ENCODE measurements around the gene PLA2G4D.

PLA2G4D gene

DNA sequence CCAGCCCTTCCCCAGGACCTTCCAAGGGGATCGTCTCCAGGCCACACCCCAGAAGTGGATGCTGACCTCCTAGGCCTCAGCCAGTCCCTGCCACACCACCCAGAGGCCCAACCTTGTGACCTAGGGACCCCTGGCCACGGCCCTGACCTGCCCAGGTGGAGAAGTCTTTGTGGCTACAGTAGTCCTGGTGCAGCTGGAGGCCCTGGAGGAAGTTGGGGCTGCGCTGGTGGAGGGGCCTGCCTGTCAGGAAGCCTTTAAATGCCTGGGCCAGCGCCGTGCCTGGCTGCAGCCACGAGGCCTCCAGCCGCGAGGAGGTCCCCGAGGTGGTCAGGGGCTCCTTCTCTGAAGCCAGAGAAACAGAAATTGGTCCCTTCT, 23.4 kb downstream of the PLA2G4D start:
- FAIRE-seq: no peak

DNA sequence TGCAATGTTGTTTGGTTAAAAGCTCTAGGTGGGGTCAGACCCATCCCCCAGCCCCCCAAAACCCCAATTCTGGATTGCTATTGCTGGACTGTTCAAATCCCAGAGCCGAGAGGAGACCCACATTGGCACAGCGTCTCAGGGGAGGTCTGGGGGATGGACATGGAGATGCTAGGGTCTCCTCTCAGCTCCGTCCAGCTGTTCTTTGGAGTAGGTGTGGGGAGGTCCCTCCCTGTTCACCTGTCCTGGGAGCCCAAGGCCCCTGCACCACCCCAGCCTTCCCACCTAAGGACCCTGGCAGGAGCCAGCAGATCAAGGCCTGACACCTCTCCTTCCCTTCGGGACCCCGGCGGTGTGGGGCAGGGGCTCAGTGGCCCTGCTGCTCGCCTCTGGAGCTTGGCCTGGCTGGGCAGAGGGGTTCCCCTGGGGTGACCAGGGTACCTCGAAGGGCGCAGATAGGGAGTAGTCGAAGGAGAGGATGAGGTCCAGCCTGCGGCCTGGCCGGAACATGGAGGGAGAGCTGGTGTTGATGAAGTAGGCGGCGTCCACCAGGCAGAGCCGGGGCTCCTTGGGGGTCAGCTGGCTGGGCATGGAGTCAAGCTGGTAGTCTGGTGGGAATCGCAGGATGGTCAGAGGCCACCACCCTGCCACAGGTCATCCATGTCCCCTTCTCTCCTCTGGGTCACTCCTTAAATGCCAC, 23.9 kb downstream of the PLA2G4D start:
- no peak for FAIRE-seq

GRCh38 chr15:42069496-42070278, 24.7 kb downstream of the PLA2G4D start:
- no peak for FAIRE-seq

DNA sequence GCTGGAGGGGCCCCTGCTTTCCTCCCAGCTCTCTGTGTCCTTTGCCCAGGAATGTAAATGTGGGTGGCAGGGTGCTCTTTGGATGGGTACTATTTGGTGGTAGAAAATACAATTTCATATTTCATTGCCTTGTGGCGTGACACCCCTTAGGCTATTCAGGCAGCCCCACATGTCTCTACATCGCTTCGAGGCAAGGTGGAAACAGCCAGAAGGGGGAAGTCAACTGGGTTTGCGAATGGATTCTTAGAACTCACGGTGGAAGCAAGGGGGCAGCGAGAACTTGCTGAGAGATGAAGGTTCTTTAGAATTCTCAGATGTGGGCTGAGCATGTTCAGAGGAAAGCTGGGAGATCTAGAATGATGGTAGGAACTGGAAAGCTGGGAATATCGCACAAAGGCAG, 25.3 kb downstream of the PLA2G4D start:
- no peak for FAIRE-seq

DNA sequence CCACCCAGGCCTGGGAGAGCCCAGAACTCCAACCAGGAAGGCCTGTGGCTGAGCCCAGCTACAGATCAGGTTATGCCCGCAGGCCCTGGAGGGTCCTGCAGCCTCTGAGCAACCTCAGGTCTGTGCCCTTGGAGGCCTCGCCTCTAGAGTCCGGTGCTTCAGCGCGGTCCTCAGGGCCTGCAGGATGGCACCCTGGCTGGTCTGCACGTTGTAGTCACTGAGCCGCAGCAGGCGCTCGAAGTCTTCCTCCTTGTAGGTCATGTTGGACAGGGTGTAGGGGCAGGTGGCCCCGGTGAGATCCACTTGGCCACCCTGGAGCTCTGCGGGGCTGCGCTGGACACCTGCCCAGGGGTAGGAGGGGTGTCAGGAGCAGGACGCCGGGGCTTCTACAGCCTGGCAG, 25.8 kb downstream of the PLA2G4D start:
- no peak for FAIRE-seq

- FAIRE-seq: no peak
Measured at GRCh38 chr15:42066764-42067415, 27.5 kb downstream of the PLA2G4D start.

DNA sequence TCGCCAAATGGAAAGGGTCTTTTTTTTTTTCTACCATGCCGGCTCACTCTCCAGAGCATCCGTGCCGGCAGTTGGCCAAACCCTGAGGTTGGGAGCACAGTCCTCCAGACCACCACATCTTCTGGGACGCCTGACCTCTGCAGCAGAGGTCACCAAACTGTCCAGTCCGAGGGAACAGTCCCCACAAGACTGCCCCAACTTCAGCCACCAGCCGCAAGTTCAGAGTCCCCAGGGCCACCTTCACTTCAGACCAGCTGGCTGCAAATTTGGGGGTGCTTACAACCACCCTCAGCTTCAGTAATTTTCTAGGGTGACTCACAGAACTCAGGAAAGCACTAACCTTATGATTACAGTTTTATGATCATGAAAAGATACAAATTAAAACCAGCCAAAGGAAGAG, 28.9 kb downstream of the PLA2G4D start:
- FAIRE-seq: no peak

- FAIRE-seq: no peak
Measured at GRCh38 chr15:42065033-42065432, 29.3 kb downstream of the PLA2G4D start.

DNA sequence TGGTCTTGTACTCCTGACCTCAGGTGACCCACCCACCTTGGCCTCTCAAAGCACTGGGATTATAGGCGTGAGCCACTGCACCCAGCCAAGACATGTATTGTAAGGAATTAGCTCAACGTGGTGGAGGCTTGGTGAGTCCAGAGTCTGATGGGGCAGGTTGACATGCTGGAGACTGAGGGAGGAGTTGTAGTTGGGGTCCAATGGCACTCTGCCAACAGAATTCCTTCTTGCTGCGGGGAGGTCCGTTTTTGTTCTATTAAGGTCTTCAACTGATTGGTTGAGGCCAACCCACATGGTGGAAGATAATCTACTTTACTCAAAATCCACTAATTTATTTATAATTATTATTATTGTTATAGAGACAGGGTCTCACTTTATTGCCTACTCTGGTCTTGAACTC, 30.1 kb downstream of the PLA2G4D start:
- FAIRE-seq: no peak

DNA sequence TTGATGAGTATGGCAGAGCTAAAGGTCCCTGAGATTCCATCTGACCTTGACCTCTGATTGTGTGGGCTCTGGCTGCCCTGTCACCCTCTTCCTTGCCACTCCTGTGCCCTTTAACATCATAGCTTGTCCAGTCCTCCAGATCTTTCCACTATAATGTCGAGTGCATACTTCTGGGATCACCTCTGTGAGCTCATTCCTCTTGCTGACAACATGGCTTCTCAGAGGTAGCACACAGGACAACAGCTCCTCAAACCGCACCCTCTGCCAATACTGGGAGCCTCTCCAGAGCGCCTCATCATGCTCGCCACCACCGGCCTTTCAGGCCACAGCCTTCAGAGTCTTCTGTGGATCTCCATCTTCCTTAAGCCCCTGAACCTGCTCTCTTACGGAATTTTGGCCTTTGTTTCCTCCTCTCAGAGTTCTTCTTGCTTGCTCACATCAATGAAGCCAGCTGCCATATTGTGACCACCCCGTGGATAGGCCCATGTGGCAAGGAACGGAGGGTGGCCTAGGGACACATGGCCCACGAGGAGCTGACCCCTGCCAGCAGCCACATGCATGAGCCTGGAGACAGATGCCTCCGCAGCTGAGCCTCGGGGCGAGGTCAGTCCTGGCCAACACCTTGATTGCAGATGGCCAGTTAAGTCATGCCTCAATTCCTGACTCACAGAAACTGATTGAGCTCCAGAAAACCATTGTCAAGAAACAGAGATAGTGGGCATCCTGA, 31.1 kb downstream of the PLA2G4D start:
- no peak for FAIRE-seq

GRCh38 chr15:42062284-42062806, 32.0 kb downstream of the PLA2G4D start:
- FAIRE-seq: no peak

GRCh38 chr15:42060797-42061196, 33.6 kb downstream of the PLA2G4D start:
- no peak for FAIRE-seq

DNA sequence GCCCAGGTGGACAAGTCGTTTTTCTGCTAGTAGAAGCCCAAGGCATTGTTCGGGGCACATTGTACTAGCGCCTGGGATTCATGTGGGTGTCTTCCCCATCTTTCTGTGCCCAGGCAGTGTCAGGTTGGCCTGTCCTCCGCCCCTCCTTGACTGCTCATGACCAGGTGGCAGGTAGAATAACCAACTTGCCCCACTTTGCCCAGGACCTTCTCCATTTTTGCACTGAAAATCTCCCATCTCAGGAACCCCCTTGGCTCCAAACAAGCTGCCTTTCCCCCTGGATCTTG, 33.9 kb downstream of the PLA2G4D start:
- no peak for FAIRE-seq

DNA sequence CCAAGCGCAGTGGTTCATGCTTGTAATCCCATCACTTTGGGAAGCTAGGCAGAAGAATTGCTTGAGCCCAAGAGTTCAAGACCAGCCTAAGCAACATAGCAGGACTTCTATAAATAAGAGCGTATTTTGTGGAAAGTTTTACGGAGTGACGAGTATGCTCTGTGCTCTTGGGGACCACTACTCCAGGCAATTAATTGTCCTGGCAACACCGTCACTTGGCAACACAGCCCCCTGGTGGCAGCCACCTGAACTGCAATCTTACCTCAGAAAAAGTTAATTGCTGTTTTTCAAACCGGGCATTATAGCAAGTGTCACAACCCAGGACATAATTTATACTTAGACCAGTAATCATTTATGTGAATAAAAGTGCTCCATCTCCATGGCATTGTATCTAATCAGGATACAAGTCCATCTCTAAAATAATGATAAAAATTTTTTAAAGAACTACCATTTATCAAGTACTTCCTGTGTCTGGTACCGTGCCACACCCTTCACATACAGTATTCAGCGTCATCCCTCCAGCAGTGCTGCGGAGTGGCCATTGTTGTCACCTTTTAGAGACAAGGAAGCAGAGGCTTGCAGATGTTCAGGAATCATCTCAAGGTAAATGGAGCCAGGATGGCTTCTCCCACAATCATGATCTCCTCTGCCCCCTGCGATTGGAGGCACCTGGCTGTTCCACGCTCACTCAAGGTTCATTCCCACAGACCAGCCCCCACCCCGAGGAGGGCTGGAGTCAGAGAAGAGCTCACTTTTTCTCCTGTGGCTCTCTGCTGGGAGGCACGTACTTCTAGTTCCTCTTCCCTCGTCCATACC, 34.5 kb downstream of the PLA2G4D start:
- FAIRE-seq: no peak

DNA sequence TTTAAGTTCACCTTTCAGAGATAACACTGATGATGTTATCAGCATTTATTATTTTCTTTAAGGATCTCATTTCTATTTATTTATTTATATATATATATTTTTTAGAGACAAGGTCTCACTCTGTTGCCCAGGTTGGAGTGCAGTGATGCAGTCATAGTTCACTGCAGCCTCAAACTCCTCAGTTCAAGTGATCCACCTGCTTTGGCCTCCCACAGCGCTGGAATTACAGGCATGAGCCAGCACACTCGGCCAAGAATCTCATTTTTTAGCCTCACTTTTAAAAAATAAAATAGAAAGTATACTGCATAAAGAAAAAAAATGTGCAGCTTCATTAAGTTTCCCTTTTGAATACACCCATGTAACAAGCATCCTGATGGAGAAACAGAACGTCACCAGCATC, 35.6 kb downstream of the PLA2G4D start:
- FAIRE-seq: no peak

GRCh38 chr15:42057799-42058646, 36.3 kb downstream of the PLA2G4D start:
- FAIRE-seq: no peak

DNA sequence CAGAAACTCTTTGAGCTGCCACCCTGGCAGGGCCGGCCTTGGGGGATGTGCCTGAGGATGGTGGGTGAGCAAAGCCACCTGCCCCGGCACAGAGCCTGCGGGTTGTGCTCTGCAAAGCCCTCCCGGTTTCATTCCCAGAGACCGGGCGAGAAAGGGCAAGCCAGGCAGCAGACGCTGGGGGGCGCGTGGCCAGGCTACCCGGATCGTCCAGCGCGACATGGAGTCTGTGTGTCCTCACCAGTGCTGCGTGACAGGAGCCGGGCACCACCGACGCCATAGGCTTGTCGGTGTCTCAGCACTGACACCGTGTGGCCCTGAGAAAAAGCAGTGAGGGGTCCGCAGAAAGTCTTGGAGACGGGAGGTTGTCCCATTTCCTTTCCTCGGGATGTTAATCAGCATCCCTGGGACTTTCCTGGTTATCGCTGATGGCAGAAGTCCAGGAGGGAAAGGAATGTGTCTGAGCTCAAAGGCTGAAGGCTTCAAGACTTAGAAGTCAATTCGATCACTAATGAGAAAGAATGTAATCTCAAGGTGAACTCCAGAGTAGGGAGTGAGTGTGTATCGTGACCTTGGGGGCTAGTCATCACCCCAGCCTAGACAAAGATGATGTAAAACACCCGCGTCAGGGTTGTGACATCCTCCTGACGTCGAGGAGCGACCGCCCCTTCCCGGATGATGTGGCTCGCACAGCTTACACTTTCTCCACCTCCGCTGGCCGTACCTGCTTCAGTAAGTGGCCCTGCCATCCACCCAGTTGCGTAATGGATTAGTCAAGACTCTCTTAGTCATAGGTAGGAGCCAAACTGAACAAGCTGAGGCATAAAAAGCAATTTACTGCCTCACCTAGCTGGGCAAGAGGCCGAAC, 37.2 kb downstream of the PLA2G4D start:
- no peak for FAIRE-seq

DNA sequence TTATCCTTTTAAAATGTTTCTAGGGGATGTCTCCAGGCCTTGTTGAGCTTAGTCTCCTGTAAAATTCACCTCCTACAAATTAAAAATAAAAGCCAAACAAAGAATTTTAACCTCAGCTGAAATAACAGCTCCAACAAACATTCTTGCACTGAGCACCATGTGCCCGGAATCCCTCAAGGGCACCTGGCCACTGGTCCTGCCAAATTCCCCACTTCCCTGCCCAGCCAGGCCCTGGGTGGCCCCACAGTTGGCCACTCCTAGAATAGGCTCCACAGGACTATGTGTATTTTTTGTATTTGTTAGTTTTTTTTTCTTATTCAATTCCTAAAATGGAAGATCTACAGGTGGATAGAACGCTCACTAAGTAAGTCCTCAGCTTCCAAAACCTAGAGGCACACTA, 40.4 kb downstream of the PLA2G4D start:
- no peak for FAIRE-seq

GRCh38 chr15:42053010-42053409, 41.4 kb downstream of the PLA2G4D start:
- no peak for FAIRE-seq

DNA sequence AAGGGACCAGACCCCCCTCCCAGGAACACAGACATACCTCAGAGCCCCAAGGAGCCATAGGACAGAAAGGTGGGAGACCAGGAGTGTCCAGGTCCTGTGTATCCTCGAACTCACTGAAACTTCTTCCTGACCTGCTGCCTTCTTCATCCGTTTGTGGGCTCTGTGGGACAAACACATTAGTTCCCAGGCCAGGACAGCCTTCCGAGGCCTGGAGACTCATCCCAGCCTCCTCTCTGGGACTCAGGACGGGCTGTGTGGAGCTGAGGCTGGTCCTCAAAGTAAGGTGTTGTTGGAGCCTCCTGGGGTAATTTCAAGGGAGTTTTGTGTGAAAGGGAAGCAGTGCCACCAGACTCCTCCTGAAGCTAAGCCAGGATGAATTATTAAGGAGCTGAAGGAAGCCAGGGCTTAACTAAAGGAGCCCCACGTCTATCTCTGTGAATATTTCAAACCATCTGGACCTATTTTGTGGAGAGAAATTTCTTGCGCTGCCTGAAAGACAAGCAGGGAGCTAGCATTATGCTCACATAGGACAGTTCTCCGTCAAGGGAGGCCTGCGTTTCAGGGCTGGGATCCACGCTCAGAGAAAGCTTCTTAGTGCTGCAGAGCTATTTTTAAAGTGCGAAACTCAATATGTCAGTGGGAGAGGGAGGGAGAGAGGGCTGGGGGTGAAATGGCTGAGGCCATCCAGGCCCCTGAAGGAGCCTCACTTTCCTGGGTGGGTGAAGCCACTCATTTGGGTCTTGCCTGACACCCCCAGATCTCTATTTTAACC, 43.7 kb downstream of the PLA2G4D start:
- FAIRE-seq: no peak

All from colon (tissue), 2 donors.